ENCODE data around the gene CDK6.

DNA sequence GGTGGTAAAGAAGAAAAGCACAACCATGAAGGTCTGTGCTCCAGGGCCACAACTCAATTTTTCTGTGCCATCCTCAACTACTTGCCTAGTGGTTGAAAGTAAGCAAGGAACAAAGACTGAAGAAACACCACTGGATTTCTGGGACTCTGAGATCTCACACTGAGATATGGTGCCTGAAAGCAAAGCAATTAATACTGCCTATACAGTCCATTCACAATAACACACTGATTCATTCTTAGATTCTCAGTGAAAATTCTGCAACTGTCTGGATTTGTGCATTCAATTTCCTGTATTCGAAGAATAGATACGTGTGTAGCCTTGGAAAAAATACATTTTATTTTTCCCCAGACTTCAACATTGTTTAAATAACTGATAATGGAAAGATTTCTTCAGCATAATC, 129.8 kb downstream of the CDK6 start:
- no peak for TF ChIP-seq EZH2 (IDR thresholded peaks at IDR 0.05)
- TF ChIP-seq, protein P1, sequence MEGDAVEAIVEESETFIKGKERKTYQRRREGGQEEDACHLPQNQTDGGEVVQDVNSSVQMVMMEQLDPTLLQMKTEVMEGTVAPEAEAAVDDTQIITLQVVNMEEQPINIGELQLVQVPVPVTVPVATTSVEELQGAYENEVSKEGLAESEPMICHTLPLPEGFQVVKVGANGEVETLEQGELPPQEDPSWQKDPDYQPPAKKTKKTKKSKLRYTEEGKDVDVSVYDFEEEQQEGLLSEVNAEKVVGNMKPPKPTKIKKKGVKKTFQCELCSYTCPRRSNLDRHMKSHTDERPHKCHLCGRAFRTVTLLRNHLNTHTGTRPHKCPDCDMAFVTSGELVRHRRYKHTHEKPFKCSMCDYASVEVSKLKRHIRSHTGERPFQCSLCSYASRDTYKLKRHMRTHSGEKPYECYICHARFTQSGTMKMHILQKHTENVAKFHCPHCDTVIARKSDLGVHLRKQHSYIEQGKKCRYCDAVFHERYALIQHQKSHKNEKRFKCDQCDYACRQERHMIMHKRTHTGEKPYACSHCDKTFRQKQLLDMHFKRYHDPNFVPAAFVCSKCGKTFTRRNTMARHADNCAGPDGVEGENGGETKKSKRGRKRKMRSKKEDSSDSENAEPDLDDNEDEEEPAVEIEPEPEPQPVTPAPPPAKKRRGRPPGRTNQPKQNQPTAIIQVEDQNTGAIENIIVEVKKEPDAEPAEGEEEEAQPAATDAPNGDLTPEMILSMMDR (IDR thresholded peaks at IDR 0.05): no peak

Data from neural progenitor cell (in vitro differentiated cells).